Measurements from ENCODE around the gene WWC1.

WWC1 gene

GRCh38 chr5:168364750-168365550 is 73.5 kb downstream of the WWC1 start:
- DNase-seq (ENCODE audit: low read depth) = no peak

GRCh38 chr5:168365581-168366081 is 74.2 kb downstream of the WWC1 start:
- DNase-seq (ENCODE audit: low read depth) = no peak

GRCh38 chr5:168366116-168366515 is 74.7 kb downstream of the WWC1 start:
- no peak for DNase-seq (ENCODE audit: low read depth)

- DNase-seq (ENCODE audit: low read depth) = no peak
These were observed 77.4 kb downstream of the WWC1 start for GRCh38 chr5:168368854-168369253.

- no peak for DNase-seq (ENCODE audit: low read depth)
These were observed 79.4 kb downstream of the WWC1 start for GRCh38 chr5:168370831-168371230.

- DNase-seq (ENCODE audit: low read depth) = no peak
These were observed 81.0 kb downstream of the WWC1 start for GRCh38 chr5:168372356-168372946.

GRCh38 chr5:168374532-168374931 is 83.1 kb downstream of the WWC1 start:
- DNase-seq (ENCODE audit: low read depth) = no peak

GRCh38 chr5:168375214-168375613 is 83.8 kb downstream of the WWC1 start:
- no peak for DNase-seq (ENCODE audit: low read depth)

GRCh38 chr5:168377525-168377924 is 86.1 kb downstream of the WWC1 start:
- DNase-seq (ENCODE audit: low read depth) = no peak

GRCh38 chr5:168378741-168379140 is 87.3 kb downstream of the WWC1 start:
- no peak for DNase-seq (ENCODE audit: low read depth)

GRCh38 chr5:168382421-168382820 is 91.0 kb downstream of the WWC1 start:
- DNase-seq (ENCODE audit: low read depth) = no peak

- DNase-seq (ENCODE audit: low read depth) = no peak
These were observed 99.0 kb downstream of the WWC1 start for GRCh38 chr5:168390491-168390890.

- DNase-seq (ENCODE audit: low read depth) = no peak
These were observed 102.3 kb downstream of the WWC1 start for GRCh38 chr5:168393773-168394172.

GRCh38 chr5:168400429-168401220 is 109.2 kb downstream of the WWC1 start:
- no peak for DNase-seq (ENCODE audit: low read depth)

- no peak for DNase-seq (ENCODE audit: low read depth)
These were observed 109.8 kb downstream of the WWC1 start for GRCh38 chr5:168401226-168401625.

- DNase-seq (ENCODE audit: low read depth) = no peak
These were observed 110.4 kb downstream of the WWC1 start for GRCh38 chr5:168401880-168402279.

- DNase-seq (ENCODE audit: low read depth) = no peak
These were observed 112.9 kb downstream of the WWC1 start for GRCh38 chr5:168404365-168404764.

GRCh38 chr5:168407211-168407610 is 115.8 kb downstream of the WWC1 start:
- no peak for DNase-seq (ENCODE audit: low read depth)

GRCh38 chr5:168408561-168409305 is 117.3 kb downstream of the WWC1 start:
- DNase-seq (ENCODE audit: low read depth) = no peak

GRCh38 chr5:168409591-168410458 is 118.4 kb downstream of the WWC1 start:
- no peak for DNase-seq (ENCODE audit: low read depth)

GRCh38 chr5:168411871-168412270 is 120.4 kb downstream of the WWC1 start:
- no peak for DNase-seq (ENCODE audit: low read depth)
